Measurements from ENCODE around the gene PADI2. TPM values are rescaled to one million over a fixed set of nuclear protein-coding genes. Genes with fewer than 3 reads are reported as not detected.

Gene PADI2
- total RNA-seq, 4 donors from 2014 or later: 156 to 176 (median 171) TPM

GRCh38 chr1:17017435-17017834 is 101.8 kb downstream of the PADI2 start:
- H3K27ac ChIP-seq: no peak overlapping the region
- DNase-seq (no peak), ATAC-seq (no peak)
- intact Hi-C loops (cut with DNase I; ENCODE audit: low total_unique reads) (no loop called here), in situ Hi-C loops (cut with MboI; ENCODE audit: low sequenced_read_pairs in 4 of 4) (no loop called here)
- no peak for TF ChIP-seq CTCF (IDR thresholded peaks at IDR 0.05 in 4 of 5, conservative IDR thresholded peaks at IDR 0.05 in 1 of 5)
- TF ChIP-seq POLR2A (IDR thresholded peaks at IDR 0.05): no peak
- no peak overlapping the region for H3K4me3 ChIP-seq
- H3K4me1 ChIP-seq: peaks cover 0 to under 1% of the 10 kb centered on the region in 2 donors
- no peaks in the 10 kb centered on the region for H3K9me3 ChIP-seq
- peaks cover 0 to 50% of the 10 kb centered on the region in 2 donors for H3K36me3 ChIP-seq
- H3K27me3 ChIP-seq: no peaks in the 10 kb centered on the region

Other genes with a start within 250 kb of the PADI2 start
- under 1 TPM in 1 of 4 donors, not detected in 3; under 0.01 TPM for gene RNU1-2, start 223.5 kb downstream of the PADI2 start, total RNA-seq
- 1 to 10 TPM; 3.0 to 8.0 (median 5.3) TPM for gene CROCC, start 197.5 kb downstream of the PADI2 start, total RNA-seq
- gene MFAP2, start 138.8 kb downstream of the PADI2 start, total RNA-seq: 1 to 10 TPM in 1 of 4 donors, under 1 TPM in 2, not detected in 1; 0.34 to 1.8 (median 0.36) TPM
- 10 to 100 TPM; 17.9 to 37.0 (median 26.8) TPM for gene ATP13A2, start 107.5 kb downstream of the PADI2 start, total RNA-seq
- 100 to 1,000 TPM; 238 to 405 (median 328) TPM for gene SDHB, start 65.4 kb downstream of the PADI2 start, total RNA-seq
- not detected for gene PADI1, start 85.7 kb upstream of the PADI2 start, total RNA-seq
- not detected for gene PADI3, start 129.6 kb upstream of the PADI2 start, total RNA-seq
- gene PADI4, start 188.7 kb upstream of the PADI2 start, total RNA-seq: not detected

Data from gastrocnemius medialis (tissue), 4 donors.